ENCODE results near the gene SPEF1. TPM values are rescaled to one million over a fixed set of nuclear protein-coding genes. Genes with fewer than 3 reads are reported as not detected.

The SPEF1 gene
- total and polyA plus RNA-seq, 2 of the 13 experiments (the other 11 are each of a cell fraction or from before 2014, with no cell fraction given), result 0.11 to 0.27 TPM

DNA sequence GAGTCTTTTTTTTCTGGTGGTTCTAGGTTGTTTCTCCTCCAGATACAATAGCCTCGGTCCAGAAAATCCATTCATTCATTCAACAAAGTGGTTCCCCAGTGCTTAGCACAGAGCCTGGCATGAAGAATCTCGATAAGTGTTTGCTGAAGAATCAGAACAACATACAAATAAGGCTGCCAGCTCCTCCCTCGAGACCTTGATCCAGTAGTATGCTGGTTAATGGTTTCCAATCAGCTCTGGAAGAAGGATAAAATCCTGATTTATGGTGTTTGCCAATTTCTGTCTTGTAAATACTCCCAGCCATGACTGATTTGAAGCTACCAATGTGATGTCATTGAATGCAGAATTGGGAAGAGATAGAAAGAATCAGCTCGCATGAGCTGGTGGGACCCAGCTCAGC lies 45.5 kb downstream of the SPEF1 start:
- Histone ChIP-seq H3K9ac (ENCODE audit: insufficient read depth, low read depth, low read length) (no peak overlapping the region), H3K27ac (ENCODE audit: extremely low read length, insufficient read depth, low read length) (no peak overlapping the region), H2AFZ (ENCODE audit: low read length) (no peak overlapping the region), H3K4me3 (replicated peaks in 1 of 3; ENCODE audit: insufficient read depth in 1 of 3, low read depth in 2 of 3, low read length in 3 of 3) (no peak overlapping the region), H3K4me1 (ENCODE audit: insufficient read depth, low read length) (peaks cover 42% of the 10 kb centered on the region), H4K20me1 (ENCODE audit: insufficient read depth, low read length) (no peaks in the 10 kb centered on the region), H3K9me3 (ENCODE audit: low read length) (no peaks in the 10 kb centered on the region), H3K4me2 (ENCODE audit: low read depth, low read length) (no peak overlapping the region), H3K79me2 (ENCODE audit: insufficient read depth, low read length) (no peaks in the 10 kb centered on the region), H3K36me3 (replicated peaks in 1 of 2; ENCODE audit: control insufficient read depth in 1 of 2, insufficient read depth in 2 of 2, low read length in 2 of 2) (no peaks in the 10 kb centered on the region), H3K27me3 (ENCODE audit: control insufficient read depth in 1 of 2, insufficient read depth in 2 of 2, low read length in 2 of 2) (peaks cover 12 to 40% of the 10 kb centered on the region in 2 experiments)
- no peak for ATAC-seq
- CTCF ChIA-PET (ENCODE audit: low intra/inter-chr PET ratio, low total read pairs), result no interaction called here
- TF ChIP-seq, protein P1, sequence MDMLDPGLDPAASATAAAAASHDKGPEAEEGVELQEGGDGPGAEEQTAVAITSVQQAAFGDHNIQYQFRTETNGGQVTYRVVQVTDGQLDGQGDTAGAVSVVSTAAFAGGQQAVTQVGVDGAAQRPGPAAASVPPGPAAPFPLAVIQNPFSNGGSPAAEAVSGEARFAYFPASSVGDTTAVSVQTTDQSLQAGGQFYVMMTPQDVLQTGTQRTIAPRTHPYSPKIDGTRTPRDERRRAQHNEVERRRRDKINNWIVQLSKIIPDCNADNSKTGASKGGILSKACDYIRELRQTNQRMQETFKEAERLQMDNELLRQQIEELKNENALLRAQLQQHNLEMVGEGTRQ (IDR thresholded peaks at IDR 0.05; ENCODE audit: low read depth, low read length), result no peak
- TF ChIP-seq, protein P1 (CRISPR knock-in tag; IDR thresholded peaks at IDR 0.05; ENCODE audit: borderline replicate concordance), result no peak
- TF ChIP-seq MLLT10 (CRISPR knock-in tag; IDR thresholded peaks at IDR 0.05) (no peak), ARHGAP35 (CRISPR knock-in tag; IDR thresholded peaks at IDR 0.05; ENCODE audit: borderline replicate concordance) (no peak), ZNF788 (CRISPR knock-in tag; IDR thresholded peaks at IDR 0.05; ENCODE audit: borderline replicate concordance) (no peak)
- in situ Hi-C loops (cut with HindIII; ENCODE audit: extremely low pct_ligation_motif_present, low pct_unique_long_range_greater_than_20kb), result no loop called here
- BruUV-seq (replicated peaks), result no TSS peak
- POLR2A ChIA-PET, result interaction anchor here (1.2 kb wide), 1 partner anchor 9 kb away, joined by 5 read pairs; no protein-coding TSS in a partner anchor
- no peak for FAIRE-seq
- intact Hi-C loops (cut with micrococcal nuclease; ENCODE audit: unreplicated experiment), result no loop called here
- 23% methylated on average over 4 of the region's 4 CpGs for WGBS (ENCODE audit: low lambda C conversion rate)
- no peak for DNase-seq (ENCODE audit: low spot score)
